ENCODE results near the gene MAN1C1.
A peak's percentile ranks its signal among the peaks of the same experiment; 100 is the strongest.

Gene MAN1C1

GRCh38 chr1:25787760-25788166, 171.2 kb downstream of the MAN1C1 start:
- no peak for FAIRE-seq

GRCh38 chr1:25790472-25790871, 173.9 kb downstream of the MAN1C1 start:
- FAIRE-seq (no peak), DNase-seq (ENCODE audit: extremely low spot score, insufficient read length, low read depth) (no peak)

More at GRCh38 chr1:25787760-25788166, 171.2 kb downstream of the MAN1C1 start:
- no peak for DNase-seq (ENCODE audit: extremely low spot score, insufficient read length, low read depth)

- DNase-seq (ENCODE audit: extremely low spot score, insufficient read length, low read depth) (no peak), FAIRE-seq (no peak)
Measured at GRCh38 chr1:25792115-25792514, 175.5 kb downstream of the MAN1C1 start.

- FAIRE-seq (no peak), DNase-seq (ENCODE audit: extremely low spot score, insufficient read length, low read depth) (no peak)
Measured at GRCh38 chr1:25793585-25794170, 177.1 kb downstream of the MAN1C1 start.

- DNase-seq (ENCODE audit: extremely low spot score, insufficient read length, low read depth): no peak
- FAIRE-seq: no peak
Measured at GRCh38 chr1:25794325-25794724, 177.7 kb downstream of the MAN1C1 start.

- no peak for FAIRE-seq
- no peak for DNase-seq (ENCODE audit: extremely low spot score, insufficient read length, low read depth)
Measured at GRCh38 chr1:25795211-25795610, 178.6 kb downstream of the MAN1C1 start.

- DNase-seq (ENCODE audit: extremely low spot score, insufficient read length, low read depth): no peak
- FAIRE-seq: no peak
Measured at GRCh38 chr1:25795946-25796810, 179.6 kb downstream of the MAN1C1 start.

GRCh38 chr1:25796811-25797458, 180.3 kb downstream of the MAN1C1 start:
- no peak for DNase-seq (ENCODE audit: extremely low spot score, insufficient read length, low read depth)
- peak; percentile 81 for FAIRE-seq

- no peak for DNase-seq (ENCODE audit: extremely low spot score, insufficient read length, low read depth)
Measured at GRCh38 chr1:25797939-25798338, 181.3 kb downstream of the MAN1C1 start.

GRCh38 chr1:25798666-25799351, 182.2 kb downstream of the MAN1C1 start:
- DNase-seq (ENCODE audit: extremely low spot score, insufficient read length, low read depth) (no peak), FAIRE-seq (no peak)

More at GRCh38 chr1:25797939-25798338, 181.3 kb downstream of the MAN1C1 start:
- no peak for FAIRE-seq

GRCh38 chr1:25799352-25799934, 182.9 kb downstream of the MAN1C1 start:
- no peak for DNase-seq (ENCODE audit: extremely low spot score, insufficient read length, low read depth)
- FAIRE-seq: no peak

GRCh38 chr1:25799935-25800702, 183.5 kb downstream of the MAN1C1 start, which contains the start of gene SELENON:
Gene SELENON (plus strand): TSS chr1:25800193. CDS start chr1:25800231, 38 bp downstream.
- FAIRE-seq (no peak), DNase-seq (ENCODE audit: extremely low spot score, insufficient read length, low read depth) (no peak)

GRCh38 chr1:25800703-25801377, 184.2 kb downstream of the MAN1C1 start:
- FAIRE-seq (no peak), DNase-seq (ENCODE audit: extremely low spot score, insufficient read length, low read depth) (no peak)

GRCh38 chr1:25802915-25803314, 186.3 kb downstream of the MAN1C1 start:
- peak; percentile 48 for FAIRE-seq

GRCh38 chr1:25803368-25803767, 186.8 kb downstream of the MAN1C1 start:
- FAIRE-seq (no peak), DNase-seq (ENCODE audit: extremely low spot score, insufficient read length, low read depth) (no peak)

More at GRCh38 chr1:25802915-25803314, 186.3 kb downstream of the MAN1C1 start:
- no peak for DNase-seq (ENCODE audit: extremely low spot score, insufficient read length, low read depth)

- no peak for DNase-seq (ENCODE audit: extremely low spot score, insufficient read length, low read depth)
- FAIRE-seq: peak; percentile 52
Measured at GRCh38 chr1:25804244-25804963, 187.8 kb downstream of the MAN1C1 start.

- DNase-seq (ENCODE audit: extremely low spot score, insufficient read length, low read depth): no peak
- peak; percentile 31 for FAIRE-seq
Measured at GRCh38 chr1:25804964-25805862, 188.6 kb downstream of the MAN1C1 start.

Data from GM18507 (cell line).